HG02642 (cell line): ENCODE data around the gene MYL6B.

Experiments
- ATAC-seq: cut with Tn5 transposase; IDR thresholded peaks from one replicate; pipeline ENCODE4 v1.9.1; 2021; ENCODE audit warnings: mild to moderate bottlenecking; ENCODE audit not compliant: unreplicated experiment, poor library complexity

The MYL6B gene

GRCh38 chr12:56204275-56204674, 51.9 kb downstream of the MYL6B start:
- ATAC-seq = no peak

- no peak for ATAC-seq
These were observed 53.1 kb downstream of the MYL6B start for GRCh38 chr12:56205445-56205844.

DNA sequence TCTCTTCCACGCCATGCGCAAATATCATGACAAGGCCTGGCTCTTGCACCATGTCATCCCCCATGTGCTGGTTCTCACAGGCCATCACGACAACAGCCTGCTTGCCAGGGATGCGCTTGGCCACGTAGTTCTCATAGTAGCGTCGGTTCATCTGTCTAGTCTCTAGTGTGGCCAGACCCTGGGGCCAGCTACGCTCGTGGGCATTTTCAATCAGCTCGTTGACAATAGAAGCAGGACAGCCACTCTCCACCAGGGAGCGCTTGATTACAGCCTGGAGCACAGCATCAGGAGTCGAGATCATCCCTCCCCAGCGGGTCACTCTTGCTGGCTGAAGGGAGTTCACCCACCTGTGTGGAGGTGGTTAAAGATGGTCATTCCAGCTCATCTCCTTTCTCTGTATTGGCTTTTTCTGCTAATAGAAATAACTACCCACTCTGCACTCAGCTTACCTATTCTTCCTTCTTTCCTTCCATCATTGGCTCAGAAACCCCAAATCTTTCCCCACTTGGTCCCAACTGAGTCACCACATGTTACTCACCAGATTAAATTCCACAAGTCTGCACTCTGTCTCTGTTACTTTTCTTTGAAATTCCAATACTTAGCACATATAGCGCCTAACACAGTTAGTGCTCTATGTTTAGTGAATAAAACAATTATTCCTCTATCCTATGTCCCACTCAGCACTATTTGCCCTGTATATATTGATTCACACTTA, 54.2 kb downstream of the MYL6B start:
- ATAC-seq = no peak
